Heart right ventricle (tissue), 16 donors: Measurements from ENCODE around the gene NUDT1. TPM values are rescaled to one million over a fixed set of nuclear protein-coding genes. Genes with fewer than 3 reads are reported as not detected.

Source experiments
- ATAC-seq, 8 donors: fragments of 200-7000 bp; cut with Tn5 transposase; one replicate each; pipeline ENCODE4 v1.9.1; 2020; ENCODE audit warnings: mild to moderate bottlenecking in 8 of 8, moderate library complexity in 8 of 8, moderate number of reproducible peaks in 1 of 8
- DNase-seq, 2 donors: peaks; one replicate each; pipeline ENCODE4 v3.0.0-alpha.2; 2020
- H3K27ac ChIP-seq, 10 donors: fragments of 200-600 bp; sonication (generic) in 2 of 10; one replicate each; pipeline versions ENCODE4 v1.5.0 to v1.8.0; 2020 to 2022; ENCODE audit warnings: mild to moderate bottlenecking in 3 of 10
- H3K27me3 ChIP-seq, 7 donors: fragments of 200-600 bp; one replicate each; pipeline ENCODE4 v1.8.0; 2021 to 2022; ENCODE audit warnings: mild to moderate bottlenecking in 2 of 7
- H3K36me3 ChIP-seq, 9 donors: fragments of 200-600 bp; sonication (generic) in 1 of 9; one replicate each; pipeline versions ENCODE4 v1.5.0 to v1.8.0; 2020 to 2022; ENCODE audit warnings: mild to moderate bottlenecking in 2 of 9
- H3K4me1 ChIP-seq, 9 donors: fragments of 200-600 bp; sonication (generic) in 1 of 9; one replicate each; pipeline versions ENCODE4 v1.5.0 to v1.8.0; 2020 to 2022; ENCODE audit warnings: mild to moderate bottlenecking in 4 of 9
- H3K4me3 ChIP-seq, 10 donors: fragments of 200-600 bp; sonication (generic) in 2 of 10; one replicate each; pipeline versions ENCODE4 v1.5.0 to v1.8.0; 2020 to 2022; ENCODE audit warnings: mild to moderate bottlenecking in 7 of 10, moderate library complexity in 2 of 10
- H3K9me3 ChIP-seq, 11 donors: fragments of 200-600 bp in 10 of 11; sonication (generic) in 2 of 11; one replicate each; pipeline versions ENCODE4 v1.5.0 to v1.8.0; 2013 to 2022; ENCODE audit warnings: mild to moderate bottlenecking in 2 of 11, control low read depth in 1 of 11, moderate library complexity in 1 of 11
- CTCF ChIP-seq, 9 donors: fragments of 200-600 bp; sonication (generic) in 2 of 9; IDR thresholded peaks; one replicate each; pipeline versions ENCODE4 v1.5.0 to v1.8.0; 2021 to 2022; ENCODE audit warnings: antibody characterized with exemption in 9 of 9, mild to moderate bottlenecking in 5 of 9, moderate library complexity in 1 of 9
- WGBS, 2 donors: extraction: QIAGEN DNeasy Blood & Tissue Kit; methylation state at CpG; one replicate each; pipeline ENCODE4 v1.1.7; 2013; ENCODE audit warnings: inconsistent platforms in 1 of 2; 5-methylcytosine and 5-hydroxymethylcytosine counted together
- intact Hi-C, 10 donors: fragments of 100-400 bp; cut with DNase I; formaldehyde crosslinking; loops; one replicate each; pipeline versions ENCODE4 v1.11.1 to v1.14.2; 2022
- polyA plus RNA-seq, 2 donors: library from polyadenylated mRNA; stranded (reverse); fragments of 200-250 nt; gene quantifications; one replicate each; pipeline ENCODE4 v1.2.3, GENCODE V29; 2013
- total RNA-seq, 10 donors: library from RNA; stranded (reverse); fragmentation: NEBNext Ultra II Directional in 3 of 10; extraction: Animal tissue kit (Norgen Biotek cat#: 25700) in 3 of 10; gene quantifications; one replicate each; pipeline versions ENCODE4 v1.2.1 to v1.2.4, GENCODE V29; 2021 to 2023
- donor health status: Arrhythmogenic right ventricular cardiomyopathy.
- donor health status: ischemic (EF 13 %, LVEDD 7.1; RV severe dilation, severe dysfunction).
- donor health status: healthy with polysubstance abuse.
- donor health status: DM: no; HTN: yes; CAD: no.
- donor health status: DM: no; HTN: no; CAD: no.
- donor health status: ischemic (EF 25% LVEDD 6.9; RV normal size, moderate dysfunction).
- donor health status: ischemic (EF 25% LVEDD 5.7; RV mildly dilated, moderate dysfunction).
- donor health status: healthy.
- donor health status: DM: yes; HTN: yes; CAD: no.
- donor health status: Ischemic cardiomyopathy.
- donor health status: ischemic (EF 35%, LVEDD 5.7; RV mildly dilated, moderate dysfunction).
- donor health status: nonischemic (EF 11% LVEDD 7.7; RV severe dilation, severe dysfunction).
- donor health status: DM: yes; HTN: yes; CAD: no.
- donor health status: PGD.
- donor health status: ischemic (EF 29% LVEDD 5.4; RV normal size, mild dysfunction).
- donor health status: nonischemic (EF 23%, LVEDD 6.1; RV moderate dilation, normal function).

Gene NUDT1
- total and polyA plus RNA-seq, 12 donors: 7.7 to 35.8 (median 12.8) TPM

GRCh38 chr7:2257046-2257551 is 15.1 kb downstream of the NUDT1 start:
- Histone ChIP-seq H3K4me1 (peaks cover 0 to 9% (median 0%) of the 10 kb centered on the region in 9 donors), H3K4me3 (no peak overlapping the region), H3K36me3 (peaks cover 0 to 57% (median 0%) of the 10 kb centered on the region in 9 donors), H3K27ac (no peak overlapping the region), H3K9me3 (no peaks in the 10 kb centered on the region), H3K27me3 (no peaks in the 10 kb centered on the region)
- intact Hi-C loops: loop anchor here in 2 of 10 donors (10.0 kb wide), 1 partner anchor 88 kb away; no protein-coding TSS in a partner anchor
- ATAC-seq (no peak), DNase-seq (no peak)
- 96% methylated on average over 38 of the region's 38 CpGs for WGBS, 2 donors
- no peak for TF ChIP-seq CTCF (IDR thresholded peaks at IDR 0.05)

GRCh38 chr7:2257651-2258050 is 15.6 kb downstream of the NUDT1 start:
- Histone ChIP-seq H3K27ac (no peak overlapping the region), H3K27me3 (no peaks in the 10 kb centered on the region), H3K9me3 (no peaks in the 10 kb centered on the region), H3K36me3 (peaks cover 0 to 62% (median 0%) of the 10 kb centered on the region in 9 donors), H3K4me3 (no peak overlapping the region), H3K4me1 (peaks cover 0 to 10% (median 0%) of the 10 kb centered on the region in 9 donors)
- DNase-seq: no peak
- intact Hi-C loops: loop anchor here in 2 of 10 donors (10.0 kb wide), 1 partner anchor 87 kb away; no protein-coding TSS in a partner anchor
- no peak for TF ChIP-seq CTCF (IDR thresholded peaks at IDR 0.05)
- no peak for ATAC-seq
- 94 to 96% methylated on average over 17 of the region's 17 CpGs for WGBS, 2 donors

GRCh38 chr7:2258661-2259365 is 16.8 kb downstream of the NUDT1 start:
- H3K27ac ChIP-seq: no peak overlapping the region
- 94 to 97% methylated on average over 33 to 34 of the region's 34 CpGs for WGBS, 2 donors
- H3K36me3 ChIP-seq: peaks cover 0 to 67% (median 10%) of the 10 kb centered on the region in 9 donors
- ATAC-seq (no peak), DNase-seq (no peak)
- peaks cover 0 to 10% (median 0%) of the 10 kb centered on the region in 9 donors for H3K4me1 ChIP-seq
- intact Hi-C loops: loop anchor here in 2 of 10 donors (10.0 kb wide), 1 partner anchor 86 kb away; no protein-coding TSS in a partner anchor
- no peaks in the 10 kb centered on the region for H3K9me3 ChIP-seq
- H3K4me3 ChIP-seq: no peak overlapping the region
- no peaks in the 10 kb centered on the region for H3K27me3 ChIP-seq
- no peak for TF ChIP-seq CTCF (IDR thresholded peaks at IDR 0.05)

GRCh38 chr7:2259480-2259879 is 17.5 kb downstream of the NUDT1 start:
- no peak for TF ChIP-seq CTCF (IDR thresholded peaks at IDR 0.05)
- intact Hi-C loops: loop anchor here in 2 of 10 donors (10.0 kb wide), 1 partner anchor 85 kb away; no protein-coding TSS in a partner anchor
- H3K4me1 ChIP-seq: peaks cover 0 to 10% (median 0%) of the 10 kb centered on the region in 9 donors

More at GRCh38 chr7:2259480-2259879, 17.5 kb downstream of the NUDT1 start:
- ATAC-seq (no peak), DNase-seq (no peak)
- Histone ChIP-seq H3K4me3 (no peak overlapping the region), H3K36me3 (peaks cover 0 to 67% (median 12%) of the 10 kb centered on the region in 9 donors), H3K9me3 (no peaks in the 10 kb centered on the region), H3K27me3 (no peaks in the 10 kb centered on the region), H3K27ac (no peak overlapping the region)
- 93 to 95% methylated on average over 9 of the region's 9 CpGs for WGBS, 2 donors
